ENCODE results near the gene NQO2. TPM values are rescaled to one million over a fixed set of nuclear protein-coding genes. Genes with fewer than 3 reads are reported as not detected.
"Not testable (repeated sequence)": the region's sequence is repeated elsewhere in the genome, so short reads cannot be mapped to it uniquely, and the experiment has no call there.

The NQO2 gene
- polyA plus RNA-seq, 4 donors = 52.2 to 88.3 (median 67.8) TPM

DNA sequence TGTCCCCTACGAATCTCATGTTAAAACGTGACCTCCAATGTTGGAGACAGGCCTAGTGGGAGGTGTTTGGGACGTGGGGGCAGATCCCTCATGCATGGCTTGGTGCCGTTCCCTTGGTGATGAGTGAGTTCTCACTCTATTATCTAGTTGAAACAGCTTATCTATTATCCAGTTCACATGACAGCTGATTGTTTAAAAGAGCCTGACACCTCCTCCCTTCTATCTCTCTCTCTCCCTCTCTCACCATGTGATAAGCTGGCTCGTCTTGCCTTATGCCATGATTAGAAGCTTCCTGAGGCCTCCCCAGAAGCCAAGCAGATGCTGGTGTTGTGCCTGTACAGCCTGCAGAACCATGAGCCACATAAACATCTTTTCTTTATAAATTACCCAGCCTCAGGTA lies 35.7 kb downstream of the NQO2 start:
- DNase-seq (ENCODE audit: low read depth in 4 of 4, low spot score in 3 of 4) = no peak

DNA sequence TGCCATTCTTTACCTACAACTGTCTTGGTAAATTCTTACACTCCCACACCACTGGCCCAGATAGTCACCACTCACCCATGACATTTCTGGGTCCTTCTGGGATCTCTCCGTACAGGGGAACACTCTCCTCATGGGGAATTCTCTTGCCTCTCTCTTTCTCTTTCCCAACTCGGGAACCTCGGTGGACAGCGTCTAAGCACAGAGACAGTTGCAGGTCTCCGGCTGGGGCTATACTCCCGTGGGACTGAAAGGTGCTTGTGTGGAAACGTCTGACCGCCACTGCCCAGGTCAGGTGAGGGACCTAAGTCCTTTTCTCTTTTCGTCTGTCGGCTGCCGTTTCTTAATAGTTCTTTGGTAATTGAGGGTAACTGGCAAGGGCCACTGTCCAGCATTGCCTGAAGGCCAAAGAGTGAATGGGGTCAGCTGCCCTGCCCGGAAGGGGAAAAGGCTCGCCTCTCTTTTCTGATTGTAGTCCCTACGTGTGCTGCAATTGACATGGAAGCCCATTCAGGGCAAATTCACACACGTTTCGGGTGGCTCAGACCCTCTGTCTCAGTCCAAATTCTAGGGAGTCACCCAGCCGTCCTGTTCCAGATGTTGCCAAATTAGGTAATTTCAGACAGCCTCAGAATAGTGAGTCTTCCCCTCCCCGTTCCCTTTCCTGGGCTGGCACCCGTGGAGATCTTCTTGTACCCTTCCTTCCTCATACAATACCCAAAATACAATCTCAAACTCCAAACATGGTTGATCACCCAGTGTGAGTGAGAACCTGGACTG lies 37.4 kb downstream of the NQO2 start:
- no peak for DNase-seq (ENCODE audit: low read depth in 4 of 4, low spot score in 3 of 4)

DNA sequence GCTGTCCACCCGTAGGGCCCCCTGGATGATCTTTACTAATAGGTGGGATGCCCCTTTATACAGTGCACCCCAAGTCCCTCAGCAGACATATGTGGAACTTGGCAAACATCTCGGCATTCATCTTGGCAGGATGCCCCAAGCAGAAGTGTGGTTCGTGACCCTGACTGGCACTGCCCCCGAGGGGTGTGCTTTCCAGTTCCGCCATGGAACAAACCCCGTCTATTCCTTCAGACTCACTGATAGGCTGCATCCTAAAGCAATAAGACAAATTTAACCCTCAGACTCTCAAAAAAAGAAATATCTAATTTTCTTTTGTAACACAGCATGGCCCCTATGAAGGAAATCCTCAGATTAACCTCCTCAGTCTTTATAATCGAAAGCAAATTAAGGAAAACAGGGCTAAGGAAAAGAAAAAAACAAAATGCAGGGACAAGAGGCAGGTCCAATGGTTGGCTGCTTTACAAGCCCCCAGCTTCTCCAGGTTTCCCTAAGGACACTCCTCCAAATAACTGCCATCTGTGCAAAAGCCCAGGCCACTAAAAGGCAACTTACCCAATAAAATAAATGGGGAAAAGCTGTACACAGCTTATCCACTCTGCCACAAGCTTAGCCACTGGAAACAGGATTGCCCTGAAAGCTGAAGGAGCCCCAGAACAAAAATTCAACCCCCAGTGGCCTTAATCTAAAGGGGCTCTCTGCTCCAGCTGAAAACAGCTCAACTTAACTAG lies 38.1 kb downstream of the NQO2 start:
- DNase-seq (ENCODE audit: low read depth in 4 of 4, low spot score in 3 of 4) = no peak

DNA sequence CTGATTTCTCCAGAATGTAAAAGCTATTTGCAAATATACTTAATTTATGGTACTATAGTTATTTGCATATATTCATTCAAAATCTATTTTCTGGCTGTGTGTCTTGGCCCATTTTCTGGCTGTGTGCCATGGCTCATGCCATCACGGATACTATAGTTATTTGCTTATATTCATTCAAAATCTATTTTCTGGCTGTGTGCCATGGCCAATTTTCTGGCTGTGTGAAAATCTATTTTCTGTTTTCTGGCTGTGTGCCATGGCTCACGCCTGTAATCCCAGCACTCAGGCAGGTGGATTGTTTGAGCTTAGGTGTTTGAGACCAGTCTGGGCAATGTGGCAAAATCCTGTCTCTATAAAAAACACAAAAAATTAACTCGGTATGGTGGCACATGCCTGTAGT lies 39.7 kb downstream of the NQO2 start:
- DNase-seq (ENCODE audit: low read depth in 4 of 4, low spot score in 3 of 4) = no peak

DNA sequence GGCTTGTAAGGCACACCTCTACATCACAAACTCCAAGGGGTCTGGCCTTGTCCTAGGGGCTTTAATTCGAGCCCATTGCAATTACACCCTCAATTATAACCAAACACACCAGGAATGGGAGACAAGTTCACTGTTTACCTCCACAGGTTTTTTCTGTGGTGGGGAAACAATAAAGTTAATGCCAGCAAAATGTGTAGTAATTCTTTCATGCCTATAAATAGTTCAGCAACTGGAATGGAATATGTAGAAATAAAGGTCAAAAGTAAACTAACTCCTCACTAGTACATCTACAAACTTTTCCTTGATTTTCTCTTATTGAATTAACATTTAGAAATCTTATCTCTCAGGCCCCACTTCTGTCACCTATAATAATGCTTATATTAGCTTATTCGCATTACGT lies 41.5 kb downstream of the NQO2 start:
- no peak for DNase-seq (ENCODE audit: low read depth in 4 of 4, low spot score in 3 of 4)

DNA sequence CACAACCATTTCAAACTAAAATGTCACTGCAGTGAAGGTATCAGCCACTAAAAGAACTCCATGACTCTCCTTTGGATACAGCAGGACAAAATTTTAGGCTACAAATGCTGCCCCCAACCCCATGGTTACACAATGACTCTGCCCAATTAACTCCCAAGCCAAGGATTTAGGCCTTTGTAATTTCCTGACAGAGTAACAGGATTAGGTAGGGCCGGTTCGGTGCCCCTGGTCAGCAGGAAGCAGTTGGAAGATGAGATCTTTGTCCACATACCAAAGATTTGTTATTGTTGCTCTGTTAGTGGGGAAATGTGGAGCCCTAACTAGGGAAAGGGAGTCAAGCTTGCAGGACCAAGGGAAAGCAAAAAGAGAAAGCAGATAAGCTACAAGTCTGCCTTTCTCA lies 41.9 kb downstream of the NQO2 start:
- no peak for DNase-seq (ENCODE audit: low read depth in 4 of 4, low spot score in 3 of 4)

DNA sequence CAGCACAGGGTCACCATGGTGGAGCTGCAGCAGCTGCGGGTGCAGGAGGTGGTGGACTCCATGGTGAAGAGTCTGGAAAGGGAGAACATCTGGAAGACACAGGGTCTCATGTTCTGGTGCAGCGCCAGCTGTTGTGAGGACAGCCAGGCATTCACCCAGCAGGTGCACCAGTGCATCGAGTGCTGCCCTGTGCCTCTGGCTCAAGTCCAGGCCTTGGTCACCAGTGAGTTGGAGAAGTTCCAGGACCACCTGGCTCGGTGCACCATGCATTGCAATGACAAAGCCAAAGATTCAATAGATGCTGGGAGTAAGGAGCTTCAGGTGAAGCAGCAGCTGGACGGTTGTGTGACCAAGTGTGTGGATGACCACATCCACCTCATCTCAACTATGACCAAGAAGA lies 45.7 kb downstream of the NQO2 start:
- no peak for DNase-seq (ENCODE audit: low read depth in 4 of 4, low spot score in 3 of 4)

DNA sequence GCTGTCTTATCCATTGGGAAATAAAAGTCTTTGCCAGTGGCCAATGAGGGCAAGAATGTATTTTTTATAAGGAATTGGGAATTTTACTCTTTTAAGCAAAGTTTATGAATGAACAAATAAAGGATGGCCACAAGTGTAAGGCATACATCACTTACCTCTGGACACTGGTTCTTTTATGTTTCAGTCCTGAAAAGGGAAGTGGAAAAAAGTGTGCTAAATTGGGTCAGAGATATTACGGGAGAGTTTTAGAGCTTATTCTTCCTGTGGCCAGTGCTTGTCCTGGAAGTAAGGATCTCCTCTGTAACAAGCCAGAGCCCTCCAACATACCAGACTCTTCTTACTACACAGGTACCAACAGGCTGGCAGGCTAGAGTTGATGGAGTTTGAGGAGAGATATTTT lies 46.1 kb downstream of the NQO2 start:
- no peak for DNase-seq (ENCODE audit: low read depth in 4 of 4, low spot score in 3 of 4)

DNA sequence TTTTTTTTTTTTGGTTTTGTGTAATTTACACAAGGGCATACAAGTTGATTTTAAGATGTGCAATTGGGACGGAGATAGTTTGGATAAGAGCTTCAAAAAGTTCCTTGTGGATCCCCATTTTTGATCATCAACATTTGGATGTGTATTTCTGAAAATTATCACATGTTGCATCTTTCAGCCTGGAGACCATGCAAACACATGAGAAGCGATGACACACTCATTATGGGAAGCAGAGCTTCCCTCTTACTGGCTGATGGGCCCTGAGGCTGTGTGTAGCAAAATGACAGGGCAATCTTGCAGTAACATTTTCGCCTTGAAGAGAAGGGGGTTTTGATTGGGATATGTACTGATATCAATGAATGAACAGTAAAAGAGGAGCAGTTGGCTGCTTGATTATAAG lies 46.6 kb downstream of the NQO2 start:
- no peak for DNase-seq (ENCODE audit: low read depth in 4 of 4, low spot score in 3 of 4)

DNA sequence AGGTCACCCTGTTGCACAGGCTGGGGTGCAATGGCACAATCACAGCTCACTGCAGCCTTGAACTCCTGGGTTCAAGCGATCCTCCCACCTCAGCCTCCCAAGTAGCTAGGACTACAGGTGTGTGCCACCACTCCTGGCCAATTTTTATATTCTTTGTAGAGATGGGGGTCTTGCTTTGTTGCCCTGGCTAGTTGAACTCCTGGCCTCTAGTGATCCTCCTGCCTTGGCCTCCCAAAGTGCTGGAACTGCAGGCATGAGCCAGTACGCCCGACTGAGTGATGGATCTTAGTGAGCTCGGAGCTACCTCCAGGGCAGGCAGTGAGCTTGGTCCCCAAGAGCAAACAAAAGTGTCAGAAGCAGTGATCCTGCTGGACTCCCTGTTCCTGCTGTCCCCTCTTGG lies 48.3 kb downstream of the NQO2 start:
- DNase-seq (ENCODE audit: low read depth in 4 of 4, low spot score in 3 of 4) = not testable (repeated sequence)

DNA sequence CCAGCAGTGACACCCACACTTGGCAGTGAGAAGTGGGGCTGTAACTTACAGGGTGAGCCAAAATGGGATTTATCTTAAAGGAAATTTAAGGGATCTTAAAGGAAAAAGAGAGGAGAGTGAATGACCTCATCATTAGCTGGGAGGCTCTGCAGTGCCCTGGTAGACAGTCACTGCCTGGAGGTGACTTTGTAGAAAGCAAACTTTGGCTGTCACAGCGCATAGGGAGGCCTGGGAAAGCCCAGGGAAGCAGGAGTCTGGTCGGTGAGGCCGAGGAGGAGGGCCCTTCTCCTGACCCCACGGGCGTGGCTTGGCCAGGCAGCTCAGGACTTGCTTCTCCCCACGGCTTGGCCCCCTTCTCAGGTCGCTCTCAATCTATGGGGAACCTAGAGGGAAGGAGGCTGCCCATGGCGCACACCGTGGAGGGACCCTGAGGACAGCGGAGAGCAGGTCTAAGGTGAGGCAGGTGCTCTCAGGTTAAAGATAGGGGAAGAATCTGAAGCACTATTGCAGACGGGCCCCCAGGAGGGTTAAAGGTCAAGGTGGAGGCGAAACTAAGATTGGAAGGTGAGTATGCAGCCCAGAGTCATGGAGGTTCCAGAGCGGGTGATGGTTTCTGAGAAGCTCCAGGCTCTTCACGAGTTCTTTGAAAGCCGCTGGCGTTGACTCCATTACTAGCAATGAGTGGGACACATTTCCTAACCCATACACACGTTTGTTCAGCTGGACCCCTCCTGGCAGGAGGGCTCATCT lies 53.0 kb downstream of the NQO2 start:
- DNase-seq (ENCODE audit: low read depth in 4 of 4, low spot score in 3 of 4) = no peak

DNA sequence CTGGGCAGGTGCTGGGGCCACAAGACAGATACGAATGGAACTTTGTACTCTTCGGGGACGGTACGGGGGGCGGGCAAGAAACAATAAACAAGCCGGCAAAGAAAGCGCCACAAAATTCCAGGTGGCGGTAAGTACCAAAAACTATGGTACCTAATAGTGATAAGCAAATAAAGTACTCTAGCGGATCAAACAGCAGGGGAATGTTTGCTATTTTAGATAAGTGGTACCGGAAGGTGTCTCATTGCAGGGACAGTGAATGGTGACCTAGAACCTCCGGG lies 53.5 kb downstream of the NQO2 start:
- no peak for DNase-seq (ENCODE audit: low read depth in 4 of 4, low spot score in 3 of 4)

DNA sequence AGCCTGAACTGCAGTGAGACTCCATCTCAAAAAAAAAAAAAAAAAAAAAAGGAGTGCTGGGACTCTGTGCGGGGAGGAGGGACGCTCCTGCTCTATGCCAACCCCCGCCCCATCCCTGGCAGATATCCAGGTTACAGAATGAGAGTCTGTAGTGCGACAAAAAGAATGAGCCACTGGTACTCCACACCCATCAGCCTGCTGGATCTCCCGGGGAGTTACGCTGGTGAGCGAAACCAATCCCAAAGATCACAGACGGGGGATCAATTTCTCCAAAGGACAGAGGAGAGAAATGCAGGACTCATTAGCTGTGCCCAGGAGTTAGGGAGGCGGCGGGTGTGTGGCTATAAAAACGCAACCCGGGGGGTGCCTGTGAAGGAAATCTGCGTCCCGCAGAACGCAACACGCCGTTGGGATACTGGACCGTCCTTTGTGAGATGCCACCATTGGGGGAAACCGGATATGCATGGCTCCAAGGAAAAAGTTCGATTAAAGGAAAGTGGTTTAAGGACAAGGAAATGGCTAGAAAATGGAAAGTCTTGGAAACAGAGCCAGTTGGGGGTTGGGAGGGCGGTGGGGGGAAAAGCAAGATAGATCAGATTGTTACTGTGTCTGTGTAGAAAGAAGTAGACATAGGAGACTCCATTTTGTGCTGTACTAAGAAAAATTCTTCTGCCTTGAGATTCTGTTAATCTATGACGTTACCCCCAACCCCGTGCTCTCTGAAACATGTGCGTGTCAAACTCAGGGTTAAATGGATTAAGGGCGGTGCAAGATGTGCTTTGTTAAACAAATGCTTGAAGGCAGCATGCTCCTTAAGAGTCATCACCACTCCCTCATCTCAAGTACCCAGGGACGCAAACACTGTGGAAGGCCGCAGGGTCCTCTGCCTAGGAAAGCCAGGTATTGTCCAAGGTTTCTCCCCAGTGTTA lies 54.8 kb downstream of the NQO2 start:
- DNase-seq (ENCODE audit: low read depth in 4 of 4, low spot score in 3 of 4) = not testable (repeated sequence)

DNA sequence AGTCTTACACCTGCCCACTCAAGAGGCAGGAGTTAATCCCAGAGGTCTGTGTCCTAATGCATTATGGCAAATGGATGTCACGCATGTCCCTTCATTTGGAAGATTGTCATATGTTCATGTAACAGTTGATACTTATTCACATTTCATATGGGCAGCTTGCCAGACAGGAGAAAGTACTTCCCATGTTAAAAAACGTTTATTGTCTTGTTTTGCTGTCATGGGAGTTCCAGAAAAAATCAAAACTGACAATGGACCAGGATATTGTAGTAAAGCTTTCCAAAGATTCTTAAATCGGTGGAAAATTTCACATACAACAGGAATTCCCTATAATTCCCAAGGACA lies 55.4 kb downstream of the NQO2 start:
- not testable (repeated sequence) for DNase-seq (ENCODE audit: low read depth in 4 of 4, low spot score in 3 of 4)

DNA sequence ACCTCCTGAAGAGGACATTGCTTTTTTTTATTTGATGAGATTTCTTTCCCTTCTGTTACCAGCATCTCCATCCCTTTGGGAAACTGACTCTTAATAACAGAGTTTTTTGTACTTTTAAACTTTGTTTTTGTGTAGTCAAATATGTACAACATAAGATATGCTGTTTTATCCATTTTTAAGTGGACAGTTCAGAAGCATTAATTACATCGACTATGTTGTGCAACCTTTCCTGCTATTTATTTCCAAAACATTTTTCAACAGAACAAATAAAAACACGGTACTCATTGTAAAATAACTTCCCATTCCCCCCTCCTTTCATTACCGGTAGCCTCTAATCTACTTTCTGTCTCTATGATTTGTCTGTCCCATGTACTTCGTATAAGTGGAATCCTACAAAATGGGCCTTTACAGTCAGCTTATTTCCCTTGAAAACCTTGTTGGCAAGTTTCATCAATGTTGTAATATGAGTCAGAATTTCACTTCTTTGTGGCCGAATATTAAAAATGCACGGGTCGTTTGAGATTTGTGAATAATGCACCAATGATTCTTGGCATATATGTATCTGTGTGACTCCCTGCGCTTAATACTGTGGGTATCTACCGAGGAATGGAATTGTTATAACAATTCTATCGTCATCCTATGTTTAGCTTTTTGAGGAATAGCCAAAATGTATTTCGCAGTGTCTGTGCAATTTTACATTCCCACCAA lies 57.5 kb downstream of the NQO2 start:
- DNase-seq (ENCODE audit: low read depth in 4 of 4, low spot score in 3 of 4) = no peak

DNA sequence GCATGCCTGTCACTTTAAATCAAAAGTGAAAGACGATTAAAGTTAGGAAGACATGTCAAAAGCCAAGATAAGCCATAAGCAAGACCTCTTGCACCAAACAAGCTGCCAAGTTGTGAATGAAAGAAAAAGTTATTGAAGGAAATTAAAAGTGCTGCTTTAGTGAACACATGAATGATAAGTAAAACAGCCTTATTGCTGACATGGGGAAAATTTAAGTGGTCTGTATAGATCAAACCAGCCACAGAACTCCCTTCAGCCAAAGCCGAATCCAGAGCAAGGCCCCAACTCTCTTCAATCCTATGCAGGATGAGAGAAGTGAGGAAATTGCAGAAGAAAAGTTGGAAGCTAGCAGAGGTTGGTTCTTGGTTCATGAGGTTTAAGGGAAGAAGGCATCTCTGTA lies 59.3 kb downstream of the NQO2 start:
- no peak for DNase-seq (ENCODE audit: low read depth in 4 of 4, low spot score in 3 of 4)

DNA sequence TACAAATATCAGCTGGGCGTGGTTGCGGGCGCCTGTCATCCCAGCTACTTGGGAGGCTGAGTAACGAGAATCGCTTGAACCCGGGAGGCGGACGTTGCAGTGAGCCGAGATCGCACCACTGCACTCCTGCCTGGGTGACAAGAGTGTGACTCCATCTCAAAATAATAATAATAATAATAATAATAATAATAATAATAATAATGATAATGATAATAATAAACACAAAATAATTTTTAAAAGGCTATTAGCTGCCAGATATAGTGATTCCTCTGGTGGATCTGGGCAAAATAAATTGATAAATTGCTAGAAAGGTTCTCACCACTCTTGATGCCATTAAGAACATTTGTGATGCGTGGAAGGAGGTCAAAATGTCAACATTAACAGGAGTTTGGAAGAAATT lies 60.4 kb downstream of the NQO2 start:
- not testable (repeated sequence) for DNase-seq (ENCODE audit: low read depth in 4 of 4, low spot score in 3 of 4)

DNA sequence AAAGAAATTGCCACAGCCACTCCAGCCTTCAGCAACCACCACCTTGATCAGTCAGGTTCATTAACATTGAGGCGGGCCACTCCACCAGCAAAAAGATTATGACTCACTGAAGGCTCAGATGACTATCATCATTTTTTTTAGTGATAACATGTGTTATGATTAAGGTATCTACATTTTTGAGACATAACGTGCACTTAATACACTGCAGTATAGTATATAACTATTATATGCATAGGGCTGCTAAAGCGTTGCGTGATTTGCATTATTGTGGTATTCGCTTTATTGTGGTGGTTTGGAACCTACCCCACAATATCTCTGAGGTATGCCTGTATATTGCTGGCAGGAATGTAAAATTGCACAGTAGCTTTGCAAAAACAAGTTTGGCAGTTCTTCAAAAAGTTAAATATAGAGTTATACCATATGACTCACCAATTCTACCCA lies 61.8 kb downstream of the NQO2 start:
- DNase-seq (ENCODE audit: low read depth in 4 of 4, low spot score in 3 of 4) = no peak

DNA sequence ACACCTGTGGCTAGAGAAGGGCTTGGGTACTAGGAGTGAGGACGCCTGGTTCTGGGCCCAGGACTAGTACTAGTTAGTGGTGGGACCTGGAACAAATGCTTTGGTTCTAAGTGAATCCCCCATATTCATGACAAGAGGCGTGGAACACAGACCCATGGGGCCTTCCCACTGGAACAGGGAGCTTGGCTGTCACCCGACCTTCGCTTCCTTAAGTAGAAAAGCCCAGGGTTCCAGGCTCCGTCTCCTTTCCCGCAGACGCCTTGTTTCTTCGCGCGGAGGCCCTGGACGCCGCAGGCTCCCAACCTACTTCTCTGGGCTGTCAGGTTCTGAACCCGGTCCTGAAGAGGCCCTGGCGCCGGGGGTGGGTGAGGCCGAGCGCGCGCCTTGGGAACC lies 63.6 kb downstream of the NQO2 start:
- DNase-seq (ENCODE audit: low read depth in 4 of 4, low spot score in 3 of 4) = not testable (repeated sequence)
